ENCODE measurements around the gene ALKBH5.

ALKBH5 gene

GRCh38 chr17:18237461-18237860 lies 53.8 kb downstream of the ALKBH5 start:
- H3K27ac ChIP-seq (ENCODE audit: extremely low read depth, low read depth, low read length) = no peak overlapping the region
- H3K36me3 ChIP-seq (ENCODE audit: control insufficient read depth in 2 of 2, insufficient read depth in 1 of 2, low read length in 2 of 2) = peaks cover 0 to 98% of the 10 kb centered on the region in 2 experiments; a peak in 2 of 3 replicates
- no peaks in the 10 kb centered on the region for H3K4me1 ChIP-seq (ENCODE audit: control insufficient read depth, insufficient read depth, low read length)
- H3K9me3 ChIP-seq (ENCODE audit: control insufficient read depth, insufficient read depth, low read depth, low read length) = no peaks in the 10 kb centered on the region
- ChIA-PET POLR2A (no interaction called here), CTCF (no interaction called here)
- TF ChIP-seq PRDM1 (tag by site-specific recombination; IDR thresholded peaks at IDR 0.05) (no peak), ZNF239 (tag by site-specific recombination; IDR thresholded peaks at IDR 0.05) (no peak), YY1 (tag by site-specific recombination; IDR thresholded peaks at IDR 0.05) (no peak), WT1 (tag by site-specific recombination; IDR thresholded peaks at IDR 0.05) (no peak), ZNF561 (tag by site-specific recombination; IDR thresholded peaks at IDR 0.05; ENCODE audit: borderline replicate concordance) (no peak), ZNF555 (tag by site-specific recombination; conservative IDR thresholded peaks at IDR 0.05) (no peak), ZNF488 (tag by site-specific recombination; IDR thresholded peaks at IDR 0.05) (no peak), ZNF138 (tag by site-specific recombination; IDR thresholded peaks at IDR 0.05; ENCODE audit: borderline replicate concordance) (no peak), TRIM28 (IDR thresholded peaks at IDR 0.05; ENCODE audit: borderline replicate concordance, low read length) (no peak)
- TF ChIP-seq, protein P1, sequence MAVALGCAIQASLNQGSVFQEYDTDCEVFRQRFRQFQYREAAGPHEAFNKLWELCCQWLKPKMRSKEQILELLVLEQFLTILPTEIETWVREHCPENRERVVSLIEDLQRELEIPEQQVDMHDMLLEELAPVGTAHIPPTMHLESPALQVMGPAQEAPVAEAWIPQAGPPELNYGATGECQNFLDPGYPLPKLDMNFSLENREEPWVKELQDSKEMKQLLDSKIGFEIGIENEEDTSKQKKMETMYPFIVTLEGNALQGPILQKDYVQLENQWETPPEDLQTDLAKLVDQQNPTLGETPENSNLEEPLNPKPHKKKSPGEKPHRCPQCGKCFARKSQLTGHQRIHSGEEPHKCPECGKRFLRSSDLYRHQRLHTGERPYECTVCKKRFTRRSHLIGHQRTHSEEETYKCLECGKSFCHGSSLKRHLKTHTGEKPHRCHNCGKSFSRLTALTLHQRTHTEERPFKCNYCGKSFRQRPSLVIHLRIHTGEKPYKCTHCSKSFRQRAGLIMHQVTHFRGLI (tag by site-specific recombination; IDR thresholded peaks at IDR 0.05) = no peak
- no peak overlapping the region for H3K4me3 ChIP-seq (ENCODE audit: low read depth, low read length)

- no peaks in the 10 kb centered on the region for H3K4me1 ChIP-seq (ENCODE audit: control insufficient read depth, insufficient read depth, low read length)
- TF ChIP-seq, protein P2, sequence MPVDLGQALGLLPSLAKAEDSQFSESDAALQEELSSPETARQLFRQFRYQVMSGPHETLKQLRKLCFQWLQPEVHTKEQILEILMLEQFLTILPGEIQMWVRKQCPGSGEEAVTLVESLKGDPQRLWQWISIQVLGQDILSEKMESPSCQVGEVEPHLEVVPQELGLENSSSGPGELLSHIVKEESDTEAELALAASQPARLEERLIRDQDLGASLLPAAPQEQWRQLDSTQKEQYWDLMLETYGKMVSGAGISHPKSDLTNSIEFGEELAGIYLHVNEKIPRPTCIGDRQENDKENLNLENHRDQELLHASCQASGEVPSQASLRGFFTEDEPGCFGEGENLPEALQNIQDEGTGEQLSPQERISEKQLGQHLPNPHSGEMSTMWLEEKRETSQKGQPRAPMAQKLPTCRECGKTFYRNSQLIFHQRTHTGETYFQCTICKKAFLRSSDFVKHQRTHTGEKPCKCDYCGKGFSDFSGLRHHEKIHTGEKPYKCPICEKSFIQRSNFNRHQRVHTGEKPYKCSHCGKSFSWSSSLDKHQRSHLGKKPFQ (tag by site-specific recombination; IDR thresholded peaks at IDR 0.05) = no peak
- TF ChIP-seq ZNF571 (tag by site-specific recombination; IDR thresholded peaks at IDR 0.05) (no peak), RBAK (tag by site-specific recombination; IDR thresholded peaks at IDR 0.05) (no peak), ZBTB17 (tag by site-specific recombination; IDR thresholded peaks at IDR 0.05) (no peak), ZNF76 (tag by site-specific recombination; IDR thresholded peaks at IDR 0.05; ENCODE audit: borderline replicate concordance, low read depth) (no peak), ZNF311 (tag by site-specific recombination; IDR thresholded peaks at IDR 0.05; ENCODE audit: borderline replicate concordance) (no peak), SETDB1 (IDR thresholded peaks at IDR 0.05; ENCODE audit: insufficient read length, low read length) (no peak), TRIM28 (IDR thresholded peaks at IDR 0.05; ENCODE audit: borderline replicate concordance, low read length) (no peak), ZNF426 (tag by site-specific recombination; IDR thresholded peaks at IDR 0.05) (no peak), ZNF610 (tag by site-specific recombination; IDR thresholded peaks at IDR 0.05; ENCODE audit: borderline replicate concordance) (no peak), ZNF211 (tag by site-specific recombination; IDR thresholded peaks at IDR 0.05; ENCODE audit: low read depth) (no peak), HIC1 (tag by site-specific recombination; IDR thresholded peaks at IDR 0.05) (no peak), ZNF837 (tag by site-specific recombination; IDR thresholded peaks at IDR 0.05) (no peak), ZNF366 (tag by site-specific recombination; conservative IDR thresholded peaks at IDR 0.05) (no peak), GLIS1 (tag by site-specific recombination; IDR thresholded peaks at IDR 0.05) (no peak)
- TF ChIP-seq, protein P3, sequence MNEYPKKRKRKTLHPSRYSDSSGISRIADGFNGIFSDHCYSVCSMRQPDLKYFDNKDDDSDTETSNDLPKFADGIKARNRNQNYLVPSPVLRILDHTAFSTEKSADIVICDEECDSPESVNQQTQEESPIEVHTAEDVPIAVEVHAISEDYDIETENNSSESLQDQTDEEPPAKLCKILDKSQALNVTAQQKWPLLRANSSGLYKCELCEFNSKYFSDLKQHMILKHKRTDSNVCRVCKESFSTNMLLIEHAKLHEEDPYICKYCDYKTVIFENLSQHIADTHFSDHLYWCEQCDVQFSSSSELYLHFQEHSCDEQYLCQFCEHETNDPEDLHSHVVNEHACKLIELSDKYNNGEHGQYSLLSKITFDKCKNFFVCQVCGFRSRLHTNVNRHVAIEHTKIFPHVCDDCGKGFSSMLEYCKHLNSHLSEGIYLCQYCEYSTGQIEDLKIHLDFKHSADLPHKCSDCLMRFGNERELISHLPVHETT (tag by site-specific recombination; IDR thresholded peaks at IDR 0.05) = no peak
- TF ChIP-seq, protein P4, sequence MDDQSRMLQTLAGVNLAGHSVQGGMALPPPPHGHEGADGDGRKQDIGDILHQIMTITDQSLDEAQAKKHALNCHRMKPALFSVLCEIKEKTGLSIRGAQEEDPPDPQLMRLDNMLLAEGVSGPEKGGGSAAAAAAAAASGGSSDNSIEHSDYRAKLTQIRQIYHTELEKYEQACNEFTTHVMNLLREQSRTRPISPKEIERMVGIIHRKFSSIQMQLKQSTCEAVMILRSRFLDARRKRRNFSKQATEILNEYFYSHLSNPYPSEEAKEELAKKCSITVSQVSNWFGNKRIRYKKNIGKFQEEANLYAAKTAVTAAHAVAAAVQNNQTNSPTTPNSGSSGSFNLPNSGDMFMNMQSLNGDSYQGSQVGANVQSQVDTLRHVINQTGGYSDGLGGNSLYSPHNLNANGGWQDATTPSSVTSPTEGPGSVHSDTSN (CRISPR knock-in tag; IDR thresholded peaks at IDR 0.05) = no peak
- TF ChIP-seq, protein P5, sequence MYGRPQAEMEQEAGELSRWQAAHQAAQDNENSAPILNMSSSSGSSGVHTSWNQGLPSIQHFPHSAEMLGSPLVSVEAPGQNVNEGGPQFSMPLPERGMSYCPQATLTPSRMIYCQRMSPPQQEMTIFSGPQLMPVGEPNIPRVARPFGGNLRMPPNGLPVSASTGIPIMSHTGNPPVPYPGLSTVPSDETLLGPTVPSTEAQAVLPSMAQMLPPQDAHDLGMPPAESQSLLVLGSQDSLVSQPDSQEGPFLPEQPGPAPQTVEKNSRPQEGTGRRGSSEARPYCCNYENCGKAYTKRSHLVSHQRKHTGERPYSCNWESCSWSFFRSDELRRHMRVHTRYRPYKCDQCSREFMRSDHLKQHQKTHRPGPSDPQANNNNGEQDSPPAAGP (tag by site-specific recombination; IDR thresholded peaks at IDR 0.05) = no peak
- peaks cover 0 to 96% of the 10 kb centered on the region in 2 experiments; a peak in 2 of 3 replicates for H3K36me3 ChIP-seq (ENCODE audit: control insufficient read depth in 2 of 2, insufficient read depth in 1 of 2, low read length in 2 of 2)
- H3K27ac ChIP-seq (ENCODE audit: extremely low read depth, low read depth, low read length) = no peak overlapping the region
- no peaks in the 10 kb centered on the region for H3K9me3 ChIP-seq (ENCODE audit: control insufficient read depth, insufficient read depth, low read depth, low read length)
- ChIA-PET CTCF (no interaction called here), POLR2A (no interaction called here)
- no peak overlapping the region for H3K4me3 ChIP-seq (ENCODE audit: low read depth, low read length)
These were observed 54.7 kb downstream of the ALKBH5 start for GRCh38 chr17:18238299-18238698.

All from HEK293 (cell line).